Measurements from ENCODE around the gene LMF1. TPM values are rescaled to one million over a fixed set of nuclear protein-coding genes. Genes with fewer than 3 reads are reported as not detected.
"Not testable (repeated sequence)": the region's sequence is repeated elsewhere in the genome, so short reads cannot be mapped to it uniquely, and the experiment has no call there.

The LMF1 gene
- total RNA-seq, 1 donor, result 29.4 TPM

DNA sequence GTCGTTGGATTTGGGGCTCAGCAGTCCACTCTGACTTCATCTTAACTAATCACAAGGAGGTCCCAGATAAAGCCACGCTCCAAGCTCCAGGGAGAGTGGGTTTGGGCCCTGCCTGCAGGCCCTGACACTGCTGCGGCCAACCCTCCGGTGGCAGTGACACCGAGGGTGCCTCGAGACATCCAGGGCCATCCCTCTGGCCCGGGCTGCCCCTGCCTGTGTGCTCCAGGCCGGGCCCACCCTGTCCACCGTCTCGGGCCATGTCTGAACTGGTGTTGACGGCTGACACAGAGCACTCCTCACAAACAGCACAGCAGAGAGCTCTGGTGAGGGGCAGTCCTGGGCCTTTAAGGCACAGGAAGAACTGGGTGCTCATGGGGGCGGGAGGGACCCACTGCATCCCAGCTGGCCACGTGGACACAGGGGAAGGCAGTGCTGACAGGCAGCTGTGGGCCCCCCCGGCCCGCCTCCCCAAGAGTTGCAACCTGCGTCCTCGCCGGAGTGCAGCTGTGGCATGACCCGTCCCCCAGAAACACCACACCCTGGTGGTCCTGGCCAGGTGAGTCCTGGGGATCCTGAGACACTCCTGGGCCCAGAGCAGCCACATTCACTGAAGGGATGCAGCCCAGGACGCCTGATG is 80.0 kb downstream of the LMF1 start:
- H3K4me3 ChIP-seq (ENCODE audit: low read depth, low read length), result no peak overlapping the region
- DNase-seq (ENCODE audit: low read depth), result no peak
- TF ChIP-seq, protein P1, sequence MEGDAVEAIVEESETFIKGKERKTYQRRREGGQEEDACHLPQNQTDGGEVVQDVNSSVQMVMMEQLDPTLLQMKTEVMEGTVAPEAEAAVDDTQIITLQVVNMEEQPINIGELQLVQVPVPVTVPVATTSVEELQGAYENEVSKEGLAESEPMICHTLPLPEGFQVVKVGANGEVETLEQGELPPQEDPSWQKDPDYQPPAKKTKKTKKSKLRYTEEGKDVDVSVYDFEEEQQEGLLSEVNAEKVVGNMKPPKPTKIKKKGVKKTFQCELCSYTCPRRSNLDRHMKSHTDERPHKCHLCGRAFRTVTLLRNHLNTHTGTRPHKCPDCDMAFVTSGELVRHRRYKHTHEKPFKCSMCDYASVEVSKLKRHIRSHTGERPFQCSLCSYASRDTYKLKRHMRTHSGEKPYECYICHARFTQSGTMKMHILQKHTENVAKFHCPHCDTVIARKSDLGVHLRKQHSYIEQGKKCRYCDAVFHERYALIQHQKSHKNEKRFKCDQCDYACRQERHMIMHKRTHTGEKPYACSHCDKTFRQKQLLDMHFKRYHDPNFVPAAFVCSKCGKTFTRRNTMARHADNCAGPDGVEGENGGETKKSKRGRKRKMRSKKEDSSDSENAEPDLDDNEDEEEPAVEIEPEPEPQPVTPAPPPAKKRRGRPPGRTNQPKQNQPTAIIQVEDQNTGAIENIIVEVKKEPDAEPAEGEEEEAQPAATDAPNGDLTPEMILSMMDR (IDR thresholded peaks at IDR 0.05; ENCODE audit: insufficient read depth, low read length), result no peak

DNA sequence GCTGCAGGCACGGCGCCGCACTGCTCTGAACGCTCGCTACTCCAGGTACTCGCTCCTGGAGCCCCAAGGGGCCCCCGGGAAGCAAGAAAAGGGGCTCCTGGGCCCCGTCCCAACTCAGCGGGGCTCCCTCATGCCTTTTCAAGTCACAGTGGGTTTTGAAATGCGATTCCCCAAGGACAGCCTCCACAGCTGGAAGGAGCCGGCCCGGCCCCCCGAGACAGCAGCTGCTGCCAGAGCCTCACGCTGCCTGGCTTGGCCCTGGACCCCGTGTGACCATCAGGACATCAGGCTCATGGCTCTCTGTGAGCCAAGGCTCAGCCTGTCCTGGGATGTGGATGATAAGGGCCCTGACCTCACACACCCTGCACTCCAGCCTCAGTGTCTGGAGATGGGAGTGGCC is 80.6 kb downstream of the LMF1 start:
- TF ChIP-seq, protein P1 (IDR thresholded peaks at IDR 0.05; ENCODE audit: insufficient read depth, low read length), result no peak
- no peak overlapping the region for H3K4me3 ChIP-seq (ENCODE audit: low read depth, low read length)
- DNase-seq (ENCODE audit: low read depth), result no peak

DNA sequence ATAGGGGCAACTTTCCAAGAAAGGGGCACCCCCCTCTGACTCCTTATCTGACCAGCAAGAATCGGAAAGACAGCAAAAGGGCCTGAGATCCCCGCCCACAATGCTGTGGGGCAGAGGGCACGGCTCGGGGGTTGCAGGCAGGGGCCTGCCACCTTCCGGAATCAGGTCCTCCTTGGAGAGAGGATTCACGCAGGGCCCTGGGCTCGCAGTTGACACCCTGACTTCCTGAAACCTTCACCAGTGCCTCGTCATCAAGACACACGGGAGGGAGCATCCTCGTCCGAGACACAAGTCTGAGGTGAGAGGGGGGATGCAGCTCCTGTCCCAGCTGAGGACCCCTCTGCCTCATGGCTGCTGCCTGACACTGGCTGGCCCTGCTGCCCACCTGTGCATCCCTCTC is 81.2 kb downstream of the LMF1 start:
- H3K4me3 ChIP-seq (ENCODE audit: low read depth, low read length), result no peak overlapping the region
- TF ChIP-seq, protein P1 (IDR thresholded peaks at IDR 0.05; ENCODE audit: insufficient read depth, low read length), result no peak
- no peak for DNase-seq (ENCODE audit: low read depth)

DNA sequence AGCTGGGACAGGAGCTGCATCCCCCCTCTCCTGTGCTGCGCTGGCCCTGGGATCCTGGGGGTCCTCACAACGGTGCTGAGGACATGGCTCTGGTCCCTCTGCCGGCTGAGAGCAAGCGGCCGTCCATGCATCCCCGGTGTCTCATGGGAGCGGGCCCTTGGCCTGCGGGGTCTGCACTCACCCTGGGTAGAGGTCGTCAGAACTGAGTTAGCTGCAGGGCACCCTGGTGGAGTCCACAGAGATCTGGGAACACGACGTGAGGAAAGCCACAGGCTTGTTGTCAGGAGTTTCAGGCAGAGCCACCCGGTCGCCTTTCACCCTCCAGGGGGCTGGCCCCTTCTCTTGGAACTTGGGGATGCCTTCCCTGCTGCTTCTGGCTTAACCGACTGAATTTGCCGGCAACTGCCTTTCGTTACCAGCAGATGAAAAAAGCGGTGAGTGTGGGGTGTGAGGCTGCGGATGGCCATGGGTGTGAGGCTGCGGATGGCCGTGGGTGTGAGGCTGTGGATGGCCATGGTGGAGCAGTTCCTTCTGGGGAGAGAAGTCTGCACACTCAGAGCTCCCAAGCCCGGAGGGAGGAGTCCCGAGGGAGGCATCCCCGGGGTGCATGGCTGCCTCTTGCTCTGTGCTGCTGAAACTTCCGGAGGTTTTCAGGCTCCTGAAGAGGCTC is 81.7 kb downstream of the LMF1 start:
- H3K4me3 ChIP-seq (ENCODE audit: low read depth, low read length), result no peak overlapping the region
- TF ChIP-seq, protein P1 (IDR thresholded peaks at IDR 0.05; ENCODE audit: insufficient read depth, low read length), result no peak
- DNase-seq (ENCODE audit: low read depth), result no peak

DNA sequence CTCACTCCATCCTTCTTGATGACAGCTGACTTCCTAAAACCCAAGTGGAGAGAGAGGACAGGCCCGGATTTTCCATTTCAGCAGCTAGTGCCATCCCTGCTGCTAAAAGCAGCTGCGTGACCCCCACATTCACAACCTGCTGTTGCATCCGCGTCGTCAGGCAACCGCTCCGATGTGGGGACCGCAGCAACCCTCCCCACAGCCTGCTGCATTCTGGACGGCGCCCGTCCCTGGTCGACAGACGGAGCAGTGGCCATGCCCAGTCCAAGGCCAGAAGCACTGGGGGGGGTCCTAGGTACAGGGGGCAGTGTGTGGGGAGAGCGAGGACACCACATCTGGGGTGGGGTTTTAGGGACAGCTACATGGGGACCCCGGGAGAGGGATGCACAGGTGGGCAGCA is 82.3 kb downstream of the LMF1 start:
- H3K4me3 ChIP-seq (ENCODE audit: low read depth, low read length); DNase-seq (ENCODE audit: low read depth): not testable (repeated sequence)

DNA sequence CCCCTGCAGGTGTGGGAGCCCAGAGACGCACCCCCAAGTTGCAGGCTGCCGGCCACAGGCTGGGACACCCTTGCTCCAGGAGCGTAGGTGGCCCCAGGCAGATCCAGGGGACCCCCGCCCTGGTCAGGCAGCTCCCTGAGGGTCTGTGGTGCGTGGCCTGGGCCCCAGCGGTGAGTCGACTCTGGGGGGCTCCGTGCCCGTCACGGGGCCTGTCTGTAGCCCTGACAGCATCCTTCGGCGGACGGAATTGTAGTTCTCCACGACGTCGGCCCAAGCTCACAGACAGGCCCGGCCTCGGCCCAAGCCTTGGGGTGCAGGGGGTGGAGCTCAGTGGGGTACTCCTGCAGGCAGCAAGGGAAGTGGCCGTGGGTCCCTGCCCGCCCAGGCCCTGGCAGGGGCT is 82.9 kb downstream of the LMF1 start:
- no peak for DNase-seq (ENCODE audit: low read depth)
- TF ChIP-seq, protein P1 (IDR thresholded peaks at IDR 0.05; ENCODE audit: insufficient read depth, low read length), result no peak
- no peak overlapping the region for H3K4me3 ChIP-seq (ENCODE audit: low read depth, low read length)

DNA sequence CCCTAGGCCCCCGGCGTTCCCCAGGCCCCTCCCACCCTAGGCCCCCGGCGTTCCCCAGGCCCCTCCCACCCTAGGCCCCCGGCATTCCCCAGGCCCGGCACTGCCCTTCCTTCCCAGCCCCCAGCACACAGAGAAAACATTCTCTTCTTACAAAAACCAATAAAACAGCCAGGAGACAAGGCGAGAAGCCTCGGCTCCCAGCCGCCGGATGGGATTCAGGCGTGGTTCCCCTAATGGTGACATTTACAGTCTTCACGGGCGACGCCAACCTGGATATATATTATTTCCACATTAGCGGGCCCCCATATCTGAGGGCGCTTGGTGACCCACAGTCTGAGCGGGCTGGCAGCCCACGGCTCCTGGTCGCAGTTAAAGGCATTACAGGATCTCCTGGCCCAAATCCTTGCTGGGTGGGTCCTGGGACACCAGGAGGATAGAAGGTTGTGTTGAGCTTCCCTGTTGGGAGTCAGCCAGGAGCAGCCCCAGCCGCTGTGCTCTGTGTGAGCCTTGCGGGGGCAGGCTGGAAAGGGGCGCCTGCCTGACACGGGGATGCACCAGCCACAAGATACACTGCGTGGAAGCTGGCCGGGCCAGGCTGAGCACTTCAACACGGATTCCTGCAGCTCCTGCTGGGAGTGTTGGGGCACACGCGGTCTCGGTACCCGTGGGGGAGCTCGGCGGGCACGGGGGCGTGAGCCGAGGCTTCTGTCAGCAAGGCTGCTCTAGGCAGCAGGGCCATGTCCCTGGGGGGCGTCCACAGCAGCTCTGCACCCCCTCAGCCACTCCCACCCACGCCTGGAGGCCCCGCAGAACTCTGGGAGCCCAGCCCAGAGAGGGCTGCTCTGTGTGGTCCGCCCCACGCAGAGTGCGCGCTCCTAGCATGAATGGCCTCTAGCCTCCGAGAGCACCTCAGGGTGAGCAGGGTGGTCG is 83.7 kb downstream of the LMF1 start:
- TF ChIP-seq, protein P1 (IDR thresholded peaks at IDR 0.05; ENCODE audit: insufficient read depth, low read length), result no peak
- no peak for DNase-seq (ENCODE audit: low read depth)
- no peak overlapping the region for H3K4me3 ChIP-seq (ENCODE audit: low read depth, low read length)
